Stimulated activated CD8-positive, alpha-beta memory T cell treated with anti-CD3 and anti-CD28 coated beads, Interleukin-12 subunit alpha, Interleukin-12 subunit beta, amount 100 ng/mL, for 24 hours (primary cell): ENCODE measurements around the gene FARP1.
"Not testable (repeated sequence)": the region's sequence is repeated elsewhere in the genome, so short reads cannot be mapped to it uniquely, and the experiment has no call there.

Source experiments
- DNase-seq: peaks from one replicate; pipeline ENCODE4 v3.0.0-alpha.2; 2020; ENCODE audit errors: extremely low read depth

FARP1 gene

GRCh38 chr13:98260357-98261164 is 117.7 kb downstream of the FARP1 start:
- no peak for DNase-seq

- no peak for DNase-seq
Observed at GRCh38 chr13:98261165-98261702, 118.3 kb downstream of the FARP1 start.

GRCh38 chr13:98262292-98262691 is 119.4 kb downstream of the FARP1 start:
- DNase-seq, result no peak

DNA sequence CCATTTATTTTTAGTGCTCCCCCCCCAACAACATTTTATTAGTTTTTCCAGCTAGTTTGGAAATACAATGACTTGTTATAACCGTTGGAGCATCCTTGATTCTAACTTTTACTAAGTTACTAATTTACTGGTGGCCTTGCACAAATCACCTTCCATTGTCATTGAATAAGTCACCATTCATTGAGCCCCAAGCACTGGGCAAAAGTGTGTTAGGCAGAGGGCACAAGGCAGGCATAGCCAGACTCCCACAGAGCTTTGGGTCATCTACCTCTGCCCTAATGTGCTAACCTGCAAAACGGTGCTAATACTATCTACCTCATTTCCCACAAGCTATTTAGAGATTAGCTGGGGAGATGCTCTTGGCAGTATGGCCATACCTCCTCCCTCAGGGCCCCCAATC is 120.9 kb downstream of the FARP1 start:
- DNase-seq, result no peak

- DNase-seq, result no peak
Observed at GRCh38 chr13:98264877-98265276, 122.0 kb downstream of the FARP1 start.

GRCh38 chr13:98265692-98266551 is 123.0 kb downstream of the FARP1 start:
- DNase-seq, result no peak

- DNase-seq, result no peak
Observed at GRCh38 chr13:98267080-98267912, 124.4 kb downstream of the FARP1 start.

DNA sequence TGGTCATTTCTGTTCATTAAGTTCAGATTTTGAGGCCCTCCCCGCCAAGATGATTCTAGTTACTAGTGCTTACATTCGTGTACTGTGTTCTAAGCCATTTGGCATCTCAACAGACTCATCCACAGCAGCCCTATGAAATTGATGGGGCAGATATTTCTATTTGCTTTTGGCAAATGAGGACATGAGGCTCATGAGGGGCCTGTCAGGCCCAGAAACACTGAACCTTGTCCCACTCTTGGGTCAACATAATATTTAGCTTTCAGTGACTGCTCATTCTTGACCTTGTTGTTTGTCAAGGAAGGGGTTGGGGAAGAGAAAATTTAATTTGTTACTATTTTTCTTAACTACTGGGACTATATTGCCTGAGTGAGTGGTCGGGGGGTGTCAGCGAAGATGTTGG is 126.5 kb downstream of the FARP1 start:
- DNase-seq, result no peak

- DNase-seq, result no peak
Observed at GRCh38 chr13:98270819-98271218, 127.9 kb downstream of the FARP1 start.

- not testable (repeated sequence) for DNase-seq
Observed at GRCh38 chr13:98271646-98272045, 128.8 kb downstream of the FARP1 start.

- DNase-seq, result no peak
Observed at GRCh38 chr13:98272549-98272948, 129.7 kb downstream of the FARP1 start.

GRCh38 chr13:98273067-98273823 is 130.4 kb downstream of the FARP1 start:
- DNase-seq, result no peak

GRCh38 chr13:98273824-98274742 is 131.2 kb downstream of the FARP1 start:
- no peak for DNase-seq

DNA sequence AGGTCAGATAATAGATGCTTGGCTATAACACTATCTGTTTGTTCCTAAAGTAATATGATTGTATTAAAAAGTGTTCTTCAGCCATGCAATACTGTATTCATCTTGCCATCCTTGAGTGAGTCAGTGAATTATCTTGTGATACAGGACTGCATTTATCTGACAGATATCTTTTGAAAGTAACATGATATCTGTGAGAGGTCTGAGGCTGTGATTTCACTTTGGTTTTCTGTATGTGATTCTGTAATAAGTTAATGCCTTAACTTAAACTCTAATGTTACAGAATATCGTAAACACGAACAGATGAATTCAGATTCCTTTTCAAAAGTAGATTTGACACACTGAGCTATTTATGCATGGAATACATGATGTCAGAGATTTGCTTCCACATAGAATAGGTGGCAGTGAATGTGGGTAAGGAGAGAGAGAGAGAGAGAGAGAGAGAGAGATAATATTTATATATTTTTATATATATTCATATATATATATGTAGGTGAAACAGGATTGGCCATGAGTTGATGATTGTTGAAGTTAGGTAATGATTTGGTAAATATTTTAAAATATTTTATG is 132.1 kb downstream of the FARP1 start:
- no peak for DNase-seq

GRCh38 chr13:98275681-98276171 is 132.8 kb downstream of the FARP1 start:
- no peak for DNase-seq

DNA sequence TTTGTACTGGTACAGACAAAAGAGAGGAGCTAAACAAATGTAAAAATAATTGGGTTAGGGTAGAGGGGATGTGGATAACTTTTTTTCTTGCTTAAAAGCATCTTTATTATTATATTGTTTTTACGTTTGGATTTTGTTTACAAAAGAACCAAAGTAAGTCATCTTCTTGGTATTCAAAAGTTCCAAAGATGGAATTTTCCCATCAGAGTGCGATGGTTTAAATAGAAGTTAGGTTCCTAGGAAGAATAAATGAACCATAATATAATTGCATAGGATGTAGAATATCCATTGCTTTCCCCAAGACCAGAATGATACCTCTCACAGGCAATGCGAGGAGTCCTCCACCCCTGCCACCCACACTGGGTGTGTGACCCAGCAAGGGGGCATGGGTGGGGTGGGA is 133.6 kb downstream of the FARP1 start:
- no peak for DNase-seq

DNA sequence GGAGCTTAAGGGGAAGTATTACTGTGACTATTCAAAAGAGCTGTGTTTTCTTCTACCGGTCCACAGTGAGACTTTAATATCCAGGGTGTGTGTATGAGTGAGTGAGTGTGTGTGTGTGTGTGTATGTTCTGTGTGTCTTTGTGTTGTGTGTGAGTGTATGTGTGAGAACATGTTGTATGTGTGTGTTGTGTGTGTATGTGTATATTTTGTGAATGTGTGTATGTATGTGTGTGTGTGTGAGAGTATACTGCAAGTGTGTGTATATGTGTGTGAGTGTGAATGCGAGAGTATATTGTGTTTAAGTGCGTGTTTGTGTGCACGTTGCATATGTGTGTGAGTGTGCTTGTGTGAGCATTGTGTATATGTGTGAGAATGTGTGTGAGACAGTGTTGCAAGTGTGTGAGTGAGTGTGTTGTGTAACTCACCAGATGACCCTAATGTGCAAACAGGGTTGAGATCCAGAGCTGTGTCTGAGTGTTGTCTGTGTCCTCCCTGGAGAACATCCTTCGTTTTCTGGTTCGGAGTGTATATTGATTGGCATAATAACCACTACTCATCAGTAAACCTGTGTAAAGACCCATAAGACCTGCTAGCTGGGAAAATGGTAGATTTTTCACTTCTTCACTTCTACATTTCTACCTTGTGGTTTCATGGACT is 135.3 kb downstream of the FARP1 start:
- DNase-seq, result no peak

- DNase-seq, result no peak
Observed at GRCh38 chr13:98279473-98280175, 136.7 kb downstream of the FARP1 start.
